Urothelium cell line (cell line): ENCODE data around the gene CNTN5.

Source experiments
- DNase-seq: peaks from one replicate; pipeline ENCODE4 v3.0.0; 2011; ENCODE audit warnings: low spot score, mixed read lengths
- FAIRE-seq: peaks from 2 replicates; lab custom pipeline; 2011; peaks lifted over from hg19 to GRCh38; lab: Jason Lieb, UNC

Gene CNTN5

DNA sequence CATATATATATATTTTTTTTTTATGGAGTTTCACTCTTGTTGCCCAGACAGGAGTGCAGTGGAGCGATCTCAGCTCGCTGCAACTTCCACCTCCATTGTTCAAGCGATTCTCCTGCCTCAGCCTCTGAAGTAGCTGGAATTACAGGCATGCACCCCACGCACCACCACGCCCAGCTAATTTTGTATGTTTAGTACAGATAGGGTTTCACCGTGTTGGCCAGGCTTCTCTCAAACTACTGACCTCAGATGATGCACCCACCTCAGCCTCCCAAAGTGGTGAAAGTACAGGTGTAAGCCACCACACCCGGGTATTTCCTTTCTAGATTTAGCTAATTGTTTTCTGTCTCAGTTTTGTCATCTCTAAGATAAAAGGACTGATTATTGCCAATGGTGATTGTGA is 821.1 kb downstream of the CNTN5 start:
- FAIRE-seq (no peak), DNase-seq (no peak)

DNA sequence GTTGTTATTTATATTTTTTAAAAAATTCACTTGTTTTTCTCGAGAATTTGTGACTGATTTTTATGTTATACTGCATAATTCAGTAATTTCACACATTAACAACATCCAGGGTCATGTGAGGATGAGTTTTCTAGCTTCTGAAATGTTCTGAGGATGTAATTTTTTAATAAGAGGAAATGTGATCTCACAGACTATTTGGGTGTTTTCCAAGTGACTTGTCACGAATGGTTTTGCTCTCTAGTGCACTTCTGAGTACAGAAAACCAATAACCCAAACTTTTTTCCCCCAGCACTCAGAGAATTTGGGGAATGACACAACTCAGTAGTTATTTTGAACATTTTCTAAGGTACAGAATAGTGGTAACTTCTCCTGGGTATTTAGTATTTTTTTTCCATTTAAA is 845.2 kb downstream of the CNTN5 start:
- FAIRE-seq (no peak), DNase-seq (no peak)

DNA sequence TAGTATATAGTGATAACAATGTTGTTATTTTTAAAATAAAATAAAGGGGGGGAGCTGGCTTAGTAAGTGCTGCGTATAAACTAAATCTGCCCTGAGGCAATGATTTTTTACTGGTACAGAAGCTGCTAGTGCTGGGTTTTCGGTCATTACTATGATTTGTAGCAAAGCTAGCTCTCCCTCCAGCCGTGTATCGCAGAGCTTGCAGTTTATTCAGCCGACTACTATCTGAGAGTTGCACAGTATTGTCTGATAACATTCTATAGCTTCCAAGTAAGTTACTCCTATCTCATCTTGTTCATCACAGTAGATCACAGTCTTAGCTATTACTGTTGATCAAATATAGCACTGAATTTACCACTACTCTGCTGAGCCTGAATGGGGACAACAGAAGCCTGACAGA is 860.9 kb downstream of the CNTN5 start:
- DNase-seq (no peak), FAIRE-seq (no peak)

DNA sequence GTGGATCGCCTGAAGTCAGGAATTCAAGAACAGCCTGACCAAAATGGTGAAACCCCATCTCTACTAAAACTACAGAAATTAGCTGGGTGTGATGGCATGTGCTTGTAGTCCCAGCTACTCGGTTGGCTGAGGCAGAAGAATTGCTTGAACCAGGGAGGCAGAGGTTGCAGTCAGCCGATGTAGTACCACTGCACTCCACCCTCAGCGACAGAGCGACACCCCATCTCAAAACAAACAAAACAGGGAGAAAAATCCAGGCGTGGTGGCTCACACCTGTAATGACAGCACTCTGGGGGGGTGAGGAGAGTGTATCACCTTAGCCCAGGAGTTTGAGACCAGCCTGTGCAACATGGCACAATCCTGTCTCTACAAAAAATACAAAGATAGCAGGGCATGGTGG is 864.0 kb downstream of the CNTN5 start:
- FAIRE-seq = no peak
- no peak for DNase-seq

DNA sequence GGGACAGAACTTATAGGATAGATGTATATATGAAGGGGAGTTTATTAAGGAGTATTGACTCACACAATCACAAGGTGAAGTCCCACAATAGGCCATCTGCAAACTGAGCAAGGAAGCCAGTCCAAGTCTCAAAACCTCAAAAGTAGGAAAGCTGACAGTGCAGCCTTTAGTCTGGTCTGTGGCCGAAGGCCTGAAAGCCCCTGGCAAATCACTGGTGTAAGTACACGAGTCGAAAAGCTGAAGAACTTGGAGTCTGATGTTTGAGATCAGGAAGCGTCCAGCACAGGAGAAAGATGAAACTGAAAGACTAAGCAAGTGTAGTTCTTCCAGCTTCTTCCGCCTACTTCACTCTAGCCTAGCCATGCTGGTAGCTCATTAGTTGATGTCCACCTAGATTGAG is 866.7 kb downstream of the CNTN5 start:
- FAIRE-seq = no peak

DNA sequence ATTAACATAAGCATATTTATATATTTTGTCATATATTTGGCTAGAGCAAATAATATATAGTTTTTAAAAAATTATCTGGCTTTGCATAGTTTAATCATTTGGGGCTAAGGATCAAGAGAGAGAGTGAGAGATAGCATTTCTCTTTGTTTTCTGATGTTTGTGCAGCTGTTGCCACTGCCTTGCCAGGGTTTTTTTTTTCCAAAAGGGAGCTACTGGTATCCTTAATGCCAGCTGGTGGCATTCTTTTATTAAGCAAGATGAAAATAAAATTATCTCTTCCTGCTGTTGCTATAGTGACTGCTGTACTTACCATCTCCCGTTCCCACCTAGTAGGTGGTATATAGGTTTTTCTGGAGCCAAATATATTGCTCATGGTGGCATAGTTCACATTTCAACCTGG is 873.1 kb downstream of the CNTN5 start:
- DNase-seq = no peak
- FAIRE-seq = no peak

More for the DNA sequence above, 866.7 kb downstream of the CNTN5 start:
- DNase-seq = no peak

DNA sequence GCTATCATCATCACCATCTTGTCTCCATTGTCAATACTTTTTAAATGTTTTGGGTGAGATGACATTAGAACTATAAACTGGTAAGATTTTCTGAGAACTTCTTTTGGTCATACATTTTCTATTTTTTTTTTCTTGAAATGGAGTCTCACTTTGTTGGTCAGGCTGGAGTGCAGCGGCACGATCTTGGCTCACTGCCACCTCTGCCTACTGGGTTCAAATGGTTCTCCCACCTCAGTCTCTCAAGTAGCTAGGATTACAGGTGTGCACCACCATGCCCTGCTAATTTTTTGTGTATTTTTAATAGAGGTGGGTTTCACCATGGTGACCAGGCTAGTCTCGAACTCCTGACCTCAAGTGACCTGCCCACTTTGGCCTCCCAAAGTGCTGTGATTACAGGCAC is 880.4 kb downstream of the CNTN5 start:
- FAIRE-seq (no peak), DNase-seq (no peak)

DNA sequence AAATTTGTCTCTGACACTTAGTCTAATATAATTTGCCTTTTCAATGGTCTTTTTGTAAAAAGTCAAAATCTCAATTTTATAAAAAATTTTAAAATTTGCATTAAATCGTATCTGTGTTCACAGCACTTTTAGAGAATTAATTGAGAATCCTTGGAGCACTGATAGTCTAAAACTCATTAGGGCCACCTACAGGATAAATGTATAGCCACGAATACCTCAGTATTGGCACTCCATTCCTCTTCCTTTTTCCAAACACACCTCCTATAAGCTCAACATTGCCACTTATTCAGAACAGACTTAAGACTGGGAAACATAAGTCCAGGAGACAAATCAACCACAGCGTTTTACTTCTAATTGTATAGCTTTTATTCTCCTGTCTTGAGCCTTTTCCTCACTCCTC is 890.4 kb downstream of the CNTN5 start:
- FAIRE-seq = no peak
- DNase-seq = no peak

DNA sequence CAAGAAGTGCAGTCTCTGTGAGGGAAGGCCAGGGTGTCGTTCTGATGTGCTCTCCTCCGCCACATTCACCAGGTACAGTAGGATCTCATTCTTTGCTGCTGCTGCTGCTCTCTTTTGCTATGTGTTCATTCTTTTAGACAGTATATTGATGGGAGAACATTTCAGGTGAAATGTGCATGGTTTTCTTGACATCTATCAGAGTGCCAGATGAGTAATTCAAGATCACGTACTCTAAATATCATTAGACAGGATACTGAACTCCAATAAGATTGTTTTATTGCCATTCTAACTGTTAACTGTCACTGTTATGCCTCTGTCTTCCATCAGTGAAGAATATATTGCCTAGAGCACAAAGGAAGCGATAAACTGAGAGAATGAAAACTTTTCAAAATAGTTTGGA is 895.3 kb downstream of the CNTN5 start:
- FAIRE-seq (no peak), DNase-seq (no peak)

DNA sequence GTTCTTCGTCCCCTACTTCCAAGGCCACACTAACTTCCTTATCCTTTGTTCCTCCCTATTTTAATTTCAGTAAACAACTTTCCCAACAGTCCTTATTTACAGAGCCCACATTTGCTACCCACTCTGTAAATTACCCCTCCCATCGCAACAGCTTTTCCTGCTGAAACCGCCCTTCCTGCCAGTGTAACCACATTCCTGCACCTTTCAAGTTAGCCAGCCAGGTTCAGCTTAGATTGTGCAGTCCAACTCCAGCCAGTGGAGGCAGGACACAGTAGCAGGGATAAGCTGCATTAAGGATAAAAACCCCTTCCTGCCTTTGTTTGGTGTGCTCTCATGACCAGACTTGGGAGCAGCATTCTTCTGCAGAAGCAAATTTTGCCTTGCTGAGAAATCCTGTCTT is 898.0 kb downstream of the CNTN5 start:
- DNase-seq (no peak), FAIRE-seq (peak; percentile 5)

DNA sequence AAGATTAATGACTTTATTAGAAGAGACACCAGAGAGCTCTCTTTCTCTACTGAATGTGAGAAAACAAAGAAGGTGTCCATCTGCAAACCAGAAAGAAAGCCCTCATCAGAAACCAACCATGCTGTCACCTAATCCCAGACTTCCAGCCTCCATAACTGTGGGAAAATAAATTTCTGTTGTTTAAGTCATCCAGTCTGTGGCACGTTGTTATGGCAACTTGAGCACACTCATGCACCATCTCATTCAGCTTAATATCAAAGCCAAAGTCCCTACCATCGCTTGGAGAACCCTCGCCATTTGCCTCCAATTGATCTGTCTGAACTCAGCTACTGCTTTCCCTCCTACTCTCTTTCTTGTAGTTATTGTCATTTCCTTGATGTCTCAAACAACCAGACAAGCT is 900.2 kb downstream of the CNTN5 start:
- no peak for DNase-seq
- FAIRE-seq = no peak

DNA sequence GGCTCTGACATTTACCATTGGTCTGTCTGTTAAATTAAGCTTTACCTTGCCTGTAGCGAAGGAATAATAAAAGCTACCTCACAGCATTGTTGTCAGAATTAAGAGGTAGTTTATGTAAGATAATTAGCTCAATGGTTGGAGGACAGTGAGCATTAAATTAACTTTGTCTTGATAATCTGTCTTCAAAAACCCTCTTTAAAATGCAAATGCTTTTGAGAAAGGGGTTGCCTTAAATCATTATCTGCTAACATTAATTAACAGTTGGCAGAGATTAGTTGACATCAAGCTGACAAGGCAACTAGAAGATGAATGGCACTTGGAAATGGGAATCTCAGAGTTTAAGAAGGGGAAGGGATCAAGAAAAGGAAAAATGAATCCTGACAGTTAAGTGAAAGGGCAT is 905.2 kb downstream of the CNTN5 start:
- DNase-seq = no peak
- no peak for FAIRE-seq

DNA sequence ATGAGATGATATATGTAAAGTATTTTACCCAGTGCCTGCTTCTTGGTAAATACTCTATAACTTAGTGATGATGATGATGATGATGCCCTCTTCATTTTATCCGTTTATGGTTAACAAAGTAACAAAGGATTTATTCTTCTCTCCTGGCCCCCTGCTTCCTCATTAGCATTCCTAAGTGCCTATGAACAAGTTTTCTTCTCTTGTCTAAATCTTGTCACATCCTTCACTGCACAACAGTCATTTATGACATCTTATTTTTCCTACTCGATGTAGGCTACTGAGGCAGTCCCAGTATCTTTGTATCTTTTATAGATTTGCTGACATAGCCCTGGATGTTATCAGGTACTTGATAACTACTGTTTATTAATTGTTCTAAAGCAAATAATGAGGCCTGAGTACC is 911.9 kb downstream of the CNTN5 start:
- FAIRE-seq (no peak), DNase-seq (no peak)

DNA sequence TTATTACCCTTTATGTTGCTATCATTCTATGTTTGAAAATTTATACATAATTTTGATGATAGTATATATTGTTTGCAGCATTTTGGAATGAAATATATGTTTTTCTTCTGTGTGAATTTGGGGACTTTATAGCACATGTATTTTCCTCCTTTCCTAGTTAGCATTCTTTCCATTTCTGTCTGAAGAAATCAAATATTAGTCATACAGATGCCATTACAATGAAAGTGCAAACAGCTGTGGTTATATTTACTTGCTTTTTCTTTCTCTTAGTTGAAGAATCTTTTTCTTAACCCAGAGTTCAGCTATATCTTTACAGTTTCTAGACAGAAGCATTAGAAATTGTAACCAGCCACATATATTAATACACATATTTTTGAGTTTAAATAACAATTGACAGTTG is 913.3 kb downstream of the CNTN5 start:
- no peak for FAIRE-seq

DNA sequence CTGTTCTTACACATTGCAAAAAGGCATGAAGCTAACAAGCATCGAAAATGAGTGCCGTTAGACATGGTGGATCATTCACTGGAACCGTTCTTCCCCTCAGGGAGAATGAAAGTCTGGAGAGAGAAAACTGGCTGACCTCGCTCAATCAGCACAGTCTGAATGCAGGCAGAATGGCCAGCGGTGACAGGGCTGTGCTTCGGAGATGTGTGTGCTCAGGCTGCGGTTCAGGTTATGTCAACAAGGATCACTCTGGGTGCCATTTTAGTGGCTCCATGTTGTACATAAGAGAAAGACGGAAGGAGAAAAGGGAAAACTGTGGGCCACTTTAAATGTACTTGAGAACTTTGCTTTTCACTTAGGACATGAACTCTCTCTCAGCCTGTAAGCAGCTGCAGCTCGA is 916.6 kb downstream of the CNTN5 start:
- FAIRE-seq = no peak

More for the DNA sequence above, 913.3 kb downstream of the CNTN5 start:
- DNase-seq = peak; percentile 6

DNA sequence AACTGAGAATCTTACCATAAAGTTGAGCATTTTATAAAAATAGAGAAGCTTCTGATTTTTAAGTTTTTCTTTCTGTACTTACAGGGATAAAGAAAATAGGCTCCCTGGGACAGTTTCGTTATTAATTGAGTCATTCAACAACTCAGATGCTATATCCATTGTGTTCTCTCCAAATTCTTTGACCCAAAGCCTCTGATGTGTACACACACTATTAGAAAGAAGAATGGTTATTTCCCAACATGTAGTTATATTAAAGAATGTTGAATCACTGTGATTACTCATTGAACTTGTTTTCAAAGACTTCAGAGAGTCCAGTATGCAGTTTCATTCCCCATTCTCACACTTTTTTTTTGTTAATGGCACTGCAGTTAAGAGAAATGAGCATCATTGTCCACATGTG is 932.1 kb downstream of the CNTN5 start:
- FAIRE-seq (no peak), DNase-seq (no peak)

More for the DNA sequence above, 916.6 kb downstream of the CNTN5 start:
- DNase-seq = no peak

DNA sequence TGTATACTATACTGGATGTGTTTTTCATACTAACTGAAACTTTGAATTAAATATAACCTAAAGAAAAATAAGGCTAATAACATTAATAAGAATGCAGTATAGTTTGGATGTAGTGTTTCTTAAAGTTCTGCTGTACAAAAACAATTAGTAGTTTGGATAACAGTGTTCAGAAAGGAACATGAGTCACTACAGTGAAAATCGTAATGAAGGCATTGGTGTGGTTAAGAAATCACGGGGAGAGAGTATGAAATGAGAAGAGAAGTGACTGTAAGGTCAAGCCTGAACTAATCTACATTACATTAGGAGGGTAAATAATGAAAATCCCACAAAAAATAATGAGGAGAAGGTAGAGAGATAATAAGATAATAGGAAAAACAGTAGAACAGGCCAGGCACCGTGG is 939.8 kb downstream of the CNTN5 start:
- no peak for DNase-seq
- no peak for FAIRE-seq

DNA sequence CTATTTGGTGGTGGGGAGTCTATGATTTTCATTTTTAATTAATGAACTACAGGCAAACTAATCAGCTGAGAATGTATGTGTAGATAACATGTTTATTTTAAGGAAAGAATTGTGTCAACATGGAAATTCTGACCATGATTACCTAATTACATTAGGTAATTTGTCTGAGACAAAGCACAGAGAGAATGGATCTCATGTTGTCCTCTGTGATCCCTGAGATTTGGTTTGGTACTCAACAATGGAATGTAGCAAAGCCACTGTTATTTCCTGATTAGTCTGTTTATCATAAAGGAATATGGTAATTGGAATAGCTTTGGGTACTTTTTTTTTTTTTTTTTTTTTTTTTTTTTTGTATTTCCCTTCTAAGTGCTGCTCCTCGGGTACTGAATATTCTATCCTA is 947.6 kb downstream of the CNTN5 start:
- no peak for FAIRE-seq
- no peak for DNase-seq

DNA sequence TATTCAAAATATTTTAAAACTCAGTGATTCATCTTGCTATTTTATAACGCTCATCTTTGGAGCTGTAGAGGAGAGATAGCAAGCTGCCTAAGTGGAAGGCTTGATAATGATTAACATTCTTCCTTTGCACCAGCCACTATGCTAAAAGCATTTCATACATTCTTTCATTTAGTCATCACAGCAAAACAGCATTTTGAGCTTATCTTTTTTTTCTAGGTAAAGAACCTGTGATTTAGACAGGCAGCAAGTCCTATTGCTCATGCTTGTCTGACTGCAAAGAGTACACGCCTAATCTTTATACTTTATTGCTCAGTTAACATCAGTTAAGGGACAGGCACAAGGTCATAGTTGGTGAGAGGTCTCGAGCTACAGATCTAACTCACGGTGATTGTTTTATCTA is 953.2 kb downstream of the CNTN5 start:
- DNase-seq (no peak), FAIRE-seq (no peak)

DNA sequence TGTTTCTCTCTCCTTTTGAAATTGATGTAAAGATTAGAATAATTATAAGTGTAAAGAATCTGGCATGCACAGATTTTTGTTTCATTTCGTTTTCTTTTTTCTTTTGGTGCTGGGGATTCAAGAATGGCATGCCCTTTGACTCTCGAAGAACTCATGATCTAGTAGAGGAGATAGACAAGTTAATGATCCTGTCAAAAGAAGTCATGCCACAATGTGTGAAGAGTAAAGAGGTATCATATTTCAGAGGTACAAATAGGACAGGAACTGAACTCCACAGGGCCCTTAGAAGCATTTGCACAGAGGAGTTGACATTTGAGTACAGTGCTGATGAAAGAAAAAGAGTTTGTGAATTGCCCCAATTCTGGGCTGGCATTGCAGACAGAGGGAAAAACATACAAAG is 958.3 kb downstream of the CNTN5 start:
- DNase-seq (no peak), FAIRE-seq (no peak)

DNA sequence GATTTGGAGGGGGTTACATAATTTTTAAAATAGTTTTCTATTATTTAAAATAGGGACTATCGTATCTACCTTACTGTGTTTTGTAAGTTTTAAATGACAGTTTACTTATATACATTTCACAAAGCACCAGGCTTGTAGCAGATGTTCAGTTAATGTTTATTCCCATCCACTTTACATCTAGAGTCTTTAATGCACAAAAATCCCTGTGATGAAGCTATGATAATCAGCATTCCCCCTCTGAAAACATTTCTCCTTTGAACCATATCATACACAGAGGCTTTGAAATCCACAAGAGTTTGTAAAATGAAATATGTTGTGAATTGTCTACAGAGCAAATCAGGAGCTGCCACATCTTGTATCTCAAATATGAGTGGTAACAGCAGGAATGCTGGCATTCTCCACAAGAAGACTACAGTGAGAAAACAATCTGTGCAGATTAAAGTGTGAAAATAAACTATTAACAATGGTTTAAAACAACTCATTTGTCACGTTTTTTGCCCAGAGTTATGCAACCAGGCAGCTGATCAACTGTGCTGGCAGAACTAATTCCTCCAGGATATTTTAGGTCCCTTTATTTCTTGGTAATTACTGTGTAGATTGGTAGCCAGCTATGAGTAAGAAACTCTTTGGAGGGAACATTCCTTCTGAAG is 967.2 kb downstream of the CNTN5 start:
- no peak for FAIRE-seq
- no peak for DNase-seq

DNA sequence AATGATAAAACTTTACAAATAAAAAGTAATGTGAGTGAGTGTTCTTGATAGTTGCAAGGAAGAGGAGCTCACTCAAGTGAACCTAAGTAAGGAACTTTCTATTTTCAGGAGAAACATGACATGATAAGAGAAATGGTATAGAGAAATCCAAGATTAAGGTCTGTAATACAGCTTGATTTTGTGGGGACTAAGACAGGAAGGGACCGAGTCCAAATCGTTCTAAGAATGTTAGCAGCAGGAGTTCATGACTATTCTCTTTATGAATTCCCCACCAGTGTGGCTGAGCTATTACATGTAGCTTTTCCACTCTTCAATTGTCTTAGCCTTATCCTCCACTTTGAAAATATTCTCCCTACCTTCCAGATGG is 967.7 kb downstream of the CNTN5 start:
- FAIRE-seq = no peak
- DNase-seq = no peak

DNA sequence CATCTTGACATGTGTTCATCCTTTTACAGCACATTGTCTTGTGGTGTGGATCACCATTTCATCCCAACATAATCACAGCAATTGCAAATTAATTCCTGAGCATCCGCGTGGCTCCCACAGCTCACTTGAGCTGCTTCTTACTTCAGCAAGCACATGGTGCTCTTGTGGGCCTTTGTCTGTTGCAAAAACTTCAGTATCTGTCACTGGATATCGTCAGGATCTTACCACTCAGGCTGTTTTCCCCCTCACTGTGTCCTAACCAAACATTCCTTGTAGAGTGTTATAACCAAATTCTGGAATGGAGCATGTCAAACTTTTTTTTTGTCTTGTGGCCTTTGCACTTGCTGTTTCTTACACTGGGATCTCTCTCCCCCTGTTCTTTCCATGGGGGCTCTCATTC is 983.2 kb downstream of the CNTN5 start:
- no peak for FAIRE-seq

DNA sequence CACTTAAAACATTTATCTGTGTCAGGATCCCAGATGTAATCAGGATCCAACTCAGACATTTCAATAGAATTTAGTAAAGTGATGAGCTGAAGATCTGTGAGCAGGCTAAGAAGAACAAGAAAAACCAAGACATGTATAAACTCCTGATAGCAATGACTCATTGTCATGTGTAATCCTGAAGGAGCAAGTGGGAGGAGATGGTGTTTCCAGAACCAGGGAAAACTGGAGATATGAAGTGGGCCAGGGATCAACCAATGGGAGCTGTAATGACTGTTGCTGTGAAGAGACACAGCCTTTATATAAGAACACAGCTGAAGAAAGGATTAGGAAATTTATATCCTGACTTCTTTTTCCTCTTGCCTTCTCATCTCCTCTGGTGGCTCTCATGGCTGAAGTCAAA is 983.8 kb downstream of the CNTN5 start:
- FAIRE-seq (no peak), DNase-seq (peak; percentile 4)

More for the DNA sequence above, 983.2 kb downstream of the CNTN5 start:
- DNase-seq = no peak
